PFSK-1 (cell line): ENCODE results near the gene MSH3.

Source experiments
- FOXP2 ChIP-seq: optimal IDR thresholded peaks from 2 replicates; pipeline ENCODE3; 2011; ENCODE audit warnings: borderline replicate concordance, control low read depth, inconsistent platforms; ENCODE audit not compliant: insufficient read depth; ENCODE audit errors: extremely low read length, extremely low read depth
- POLR2AphosphoS5 ChIP-seq: IDR thresholded peaks from 2 replicates; pipeline ENCODE4 v1.6.1; 2012; ENCODE audit warnings: low read depth, mild to moderate bottlenecking, control low read depth, low read length, moderate library complexity
- REST ChIP-seq, 2 experiments: IDR thresholded peaks; 2 replicates each; pipeline versions ENCODE4 v1.6.1 to v1.8.0; 2011 to 2012; ENCODE audit warnings: low read depth in 2 of 2, low read length in 2 of 2, control low read depth in 1 of 2, inconsistent platforms in 1 of 2, mild to moderate bottlenecking in 1 of 2, moderate library complexity in 1 of 2; ENCODE audit not compliant: insufficient read depth in 1 of 2
- SIN3A ChIP-seq: IDR thresholded peaks from 2 replicates; pipeline ENCODE4 v1.6.1; 2012; ENCODE audit warnings: mild to moderate bottlenecking, low read length, moderate library complexity, borderline replicate concordance; ENCODE audit not compliant: insufficient read depth
- TAF1 ChIP-seq: IDR thresholded peaks from 2 replicates; pipeline ENCODE4 v1.6.1; 2012; ENCODE audit warnings: low read length, control low read depth, borderline replicate concordance; ENCODE audit not compliant: insufficient read depth

The MSH3 gene

DNA sequence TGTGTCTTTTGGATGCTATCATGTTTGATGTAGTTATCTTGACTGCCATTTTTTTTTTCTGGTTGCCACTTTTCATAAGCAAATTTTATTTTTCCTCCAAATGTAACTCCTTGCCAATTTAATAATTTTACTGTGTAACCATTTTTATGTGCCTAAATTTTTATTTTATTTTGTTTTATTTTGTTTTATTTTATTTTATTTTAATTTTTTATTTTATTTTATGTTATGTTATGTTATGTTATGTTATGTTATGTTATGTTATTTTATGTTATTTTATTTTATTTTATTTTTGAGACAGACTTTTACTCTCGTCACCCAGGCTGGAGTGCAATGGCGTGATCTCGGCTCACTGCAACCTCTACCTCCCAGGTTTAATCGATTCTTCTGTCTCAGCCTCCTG, 108.1 kb downstream of the MSH3 start:
- TF ChIP-seq SIN3A: no peak
- TF ChIP-seq TAF1: no peak

GRCh38 chr5:80763211-80763610, 108.8 kb downstream of the MSH3 start:
- TF ChIP-seq POLR2AphosphoS5: no peak
- no peak for TF ChIP-seq FOXP2
- no peak for TF ChIP-seq REST (IDR thresholded peaks at IDR 0.05; ENCODE audit: insufficient read depth in 1 of 2, low read depth in 2 of 2, low read length in 2 of 2)
- TF ChIP-seq SIN3A: no peak
- no peak for TF ChIP-seq TAF1

GRCh38 chr5:80763873-80764647, 109.6 kb downstream of the MSH3 start:
- no peak for TF ChIP-seq TAF1
- no peak for TF ChIP-seq SIN3A
- TF ChIP-seq POLR2AphosphoS5: no peak
- no peak for TF ChIP-seq REST (IDR thresholded peaks at IDR 0.05; ENCODE audit: insufficient read depth in 1 of 2, low read depth in 2 of 2, low read length in 2 of 2)
- no peak for TF ChIP-seq FOXP2

DNA sequence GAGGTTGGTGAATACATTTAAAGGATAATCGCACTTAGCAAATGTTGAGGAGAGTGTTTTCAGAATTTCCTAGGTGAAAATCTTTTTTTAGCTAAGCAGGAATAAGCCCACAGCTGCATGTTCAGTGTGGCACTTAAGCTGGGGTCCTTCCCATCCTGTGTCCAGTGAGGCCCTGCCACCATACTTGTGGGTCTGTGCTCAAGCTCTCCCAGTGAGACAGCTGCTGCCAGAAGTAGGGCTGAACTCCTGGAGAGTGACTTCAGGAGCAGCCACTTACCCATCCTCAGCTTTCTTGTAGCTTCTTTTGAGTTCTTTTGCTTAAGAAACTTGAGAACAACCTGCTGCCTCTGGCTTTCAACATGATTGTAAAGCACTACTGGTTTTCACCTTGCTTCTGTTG, 110.3 kb downstream of the MSH3 start:
- TF ChIP-seq POLR2AphosphoS5 (no peak), TAF1 (no peak), SIN3A (no peak)

GRCh38 chr5:80777347-80778287, 123.2 kb downstream of the MSH3 start:
- TF ChIP-seq REST (IDR thresholded peaks at IDR 0.05; ENCODE audit: insufficient read depth in 1 of 2, low read depth in 2 of 2, low read length in 2 of 2) (no peak), FOXP2 (no peak), TAF1 (no peak), POLR2AphosphoS5 (no peak), SIN3A (no peak)

- TF ChIP-seq TAF1 (no peak), FOXP2 (no peak), SIN3A (no peak), POLR2AphosphoS5 (no peak), REST (IDR thresholded peaks at IDR 0.05; ENCODE audit: insufficient read depth in 1 of 2, low read depth in 2 of 2, low read length in 2 of 2) (no peak)
Observed at GRCh38 chr5:80780024-80780423, 125.6 kb downstream of the MSH3 start.
